ENCODE measurements around the gene LIPA. TPM values are rescaled to one million over a fixed set of nuclear protein-coding genes. Genes with fewer than 3 reads are reported as not detected.
A peak's percentile ranks its signal among the peaks of the same experiment; 100 is the strongest.

The LIPA gene
- total RNA-seq, 1 donor from 2014 or later: 70.2 TPM

GRCh38 chr10:89183571-89183970 lies 68.0 kb downstream of the LIPA start:
- Histone ChIP-seq H3K4me3 (ENCODE audit: insufficient read depth, low read depth, low read length) (no peak overlapping the region), H3K36me3 (ENCODE audit: insufficient read depth, low read length) (no peaks in the 10 kb centered on the region), H3K27ac (ENCODE audit: low read depth, low read length) (no peak overlapping the region), H3K4me2 (ENCODE audit: low read length) (no peak overlapping the region), H3K79me2 (ENCODE audit: insufficient read depth, low read length) (no peaks in the 10 kb centered on the region), H3K27me3 (ENCODE audit: insufficient read depth, low read length) (no peaks in the 10 kb centered on the region), H3K9me3 (ENCODE audit: insufficient read depth, low read depth, low read length) (no peaks in the 10 kb centered on the region), H3K4me1 (ENCODE audit: insufficient read depth, low read length) (no peaks in the 10 kb centered on the region), H3K9ac (ENCODE audit: low read length) (no peak overlapping the region), H4K20me1 (ENCODE audit: insufficient read depth, low read length) (no peaks in the 10 kb centered on the region), H2AFZ (ENCODE audit: low read depth, low read length) (no peak overlapping the region)
- no peak for TF ChIP-seq EZH2 (IDR thresholded peaks at IDR 0.05; ENCODE audit: insufficient read depth, low read length)
- TF ChIP-seq, protein P1, sequence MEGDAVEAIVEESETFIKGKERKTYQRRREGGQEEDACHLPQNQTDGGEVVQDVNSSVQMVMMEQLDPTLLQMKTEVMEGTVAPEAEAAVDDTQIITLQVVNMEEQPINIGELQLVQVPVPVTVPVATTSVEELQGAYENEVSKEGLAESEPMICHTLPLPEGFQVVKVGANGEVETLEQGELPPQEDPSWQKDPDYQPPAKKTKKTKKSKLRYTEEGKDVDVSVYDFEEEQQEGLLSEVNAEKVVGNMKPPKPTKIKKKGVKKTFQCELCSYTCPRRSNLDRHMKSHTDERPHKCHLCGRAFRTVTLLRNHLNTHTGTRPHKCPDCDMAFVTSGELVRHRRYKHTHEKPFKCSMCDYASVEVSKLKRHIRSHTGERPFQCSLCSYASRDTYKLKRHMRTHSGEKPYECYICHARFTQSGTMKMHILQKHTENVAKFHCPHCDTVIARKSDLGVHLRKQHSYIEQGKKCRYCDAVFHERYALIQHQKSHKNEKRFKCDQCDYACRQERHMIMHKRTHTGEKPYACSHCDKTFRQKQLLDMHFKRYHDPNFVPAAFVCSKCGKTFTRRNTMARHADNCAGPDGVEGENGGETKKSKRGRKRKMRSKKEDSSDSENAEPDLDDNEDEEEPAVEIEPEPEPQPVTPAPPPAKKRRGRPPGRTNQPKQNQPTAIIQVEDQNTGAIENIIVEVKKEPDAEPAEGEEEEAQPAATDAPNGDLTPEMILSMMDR (IDR thresholded peaks at IDR 0.05; ENCODE audit: insufficient read depth, low read depth, low read length): no peak
- Mint-ChIP-seq H3K27ac (ENCODE audit: unreplicated experiment) (no peak overlapping the region), H3K9me3 (ENCODE audit: unreplicated experiment) (no peaks in the 10 kb centered on the region), H3K4me1 (ENCODE audit: low read depth, unreplicated experiment) (no peaks in the 10 kb centered on the region), H3K4me3 (ENCODE audit: unreplicated experiment) (no peak overlapping the region), H3K36me3 (ENCODE audit: low read depth, unreplicated experiment) (no peaks in the 10 kb centered on the region), H3K27me3 (ENCODE audit: low read depth, unreplicated experiment) (no peaks in the 10 kb centered on the region)
- peak; percentile 42 for DNase-seq (ENCODE audit: low read depth)
- peak; percentile 43 for FAIRE-seq

DNA sequence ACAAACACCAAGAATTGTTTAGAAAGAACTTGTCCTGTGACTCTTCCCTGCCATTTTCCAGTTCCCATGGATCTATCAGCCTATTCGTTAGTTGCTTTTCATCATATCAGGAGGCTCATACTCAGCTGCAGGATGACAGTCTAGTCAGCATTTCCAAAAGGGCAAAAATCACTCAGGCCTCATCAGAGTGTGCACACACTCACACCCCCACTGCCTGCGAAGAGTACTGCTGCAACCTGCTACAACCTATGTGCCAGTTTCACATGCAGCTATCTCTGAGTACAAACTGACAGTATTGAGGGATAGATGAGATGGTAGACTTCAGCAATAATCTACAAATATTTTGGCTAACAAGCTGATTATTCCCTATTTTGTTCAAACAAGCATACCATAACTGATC lies 68.7 kb downstream of the LIPA start:
- H3K27me3 Mint-ChIP-seq (ENCODE audit: low read depth, unreplicated experiment): no peaks in the 10 kb centered on the region
- no peaks in the 10 kb centered on the region for H3K36me3 ChIP-seq (ENCODE audit: insufficient read depth, low read length)
- H3K9me3 ChIP-seq (ENCODE audit: insufficient read depth, low read depth, low read length): no peaks in the 10 kb centered on the region
- no peaks in the 10 kb centered on the region for H3K36me3 Mint-ChIP-seq (ENCODE audit: low read depth, unreplicated experiment)
- FAIRE-seq (no peak), DNase-seq (ENCODE audit: low read depth) (no peak)
- no peak overlapping the region for H3K4me2 ChIP-seq (ENCODE audit: low read length)
- H3K79me2 ChIP-seq (ENCODE audit: insufficient read depth, low read length): no peaks in the 10 kb centered on the region
- no peak overlapping the region for H2AFZ ChIP-seq (ENCODE audit: low read depth, low read length)
- H3K9me3 Mint-ChIP-seq (ENCODE audit: unreplicated experiment): no peaks in the 10 kb centered on the region
- H3K4me3 ChIP-seq (ENCODE audit: insufficient read depth, low read depth, low read length): no peak overlapping the region
- H3K27ac ChIP-seq (ENCODE audit: low read depth, low read length): no peak overlapping the region
- no peak overlapping the region for H3K4me3 Mint-ChIP-seq (ENCODE audit: unreplicated experiment)
- H4K20me1 ChIP-seq (ENCODE audit: insufficient read depth, low read length): no peaks in the 10 kb centered on the region
- no peaks in the 10 kb centered on the region for H3K27me3 ChIP-seq (ENCODE audit: insufficient read depth, low read length)
- no peak overlapping the region for H3K9ac ChIP-seq (ENCODE audit: low read length)
- H3K27ac Mint-ChIP-seq (ENCODE audit: unreplicated experiment): no peak overlapping the region
- H3K4me1 Mint-ChIP-seq (ENCODE audit: low read depth, unreplicated experiment): no peaks in the 10 kb centered on the region
- TF ChIP-seq, protein P1 (IDR thresholded peaks at IDR 0.05; ENCODE audit: insufficient read depth, low read depth, low read length): no peak
- no peak for TF ChIP-seq EZH2 (IDR thresholded peaks at IDR 0.05; ENCODE audit: insufficient read depth, low read length)
- H3K4me1 ChIP-seq (ENCODE audit: insufficient read depth, low read length): no peaks in the 10 kb centered on the region

- Histone ChIP-seq H3K36me3 (ENCODE audit: insufficient read depth, low read length) (no peaks in the 10 kb centered on the region), H2AFZ (ENCODE audit: low read depth, low read length) (no peak overlapping the region), H3K4me2 (ENCODE audit: low read length) (no peak overlapping the region), H4K20me1 (ENCODE audit: insufficient read depth, low read length) (no peaks in the 10 kb centered on the region), H3K27ac (ENCODE audit: low read depth, low read length) (no peak overlapping the region), H3K9me3 (ENCODE audit: insufficient read depth, low read depth, low read length) (no peaks in the 10 kb centered on the region), H3K9ac (ENCODE audit: low read length) (no peak overlapping the region), H3K79me2 (ENCODE audit: insufficient read depth, low read length) (no peaks in the 10 kb centered on the region), H3K4me1 (ENCODE audit: insufficient read depth, low read length) (no peaks in the 10 kb centered on the region), H3K4me3 (ENCODE audit: insufficient read depth, low read depth, low read length) (no peak overlapping the region), H3K27me3 (ENCODE audit: insufficient read depth, low read length) (no peaks in the 10 kb centered on the region)
- Mint-ChIP-seq H3K4me3 (ENCODE audit: unreplicated experiment) (no peak overlapping the region), H3K9me3 (ENCODE audit: unreplicated experiment) (no peaks in the 10 kb centered on the region), H3K4me1 (ENCODE audit: low read depth, unreplicated experiment) (peaks cover 4% of the 10 kb centered on the region), H3K36me3 (ENCODE audit: low read depth, unreplicated experiment) (no peaks in the 10 kb centered on the region), H3K27me3 (ENCODE audit: low read depth, unreplicated experiment) (no peaks in the 10 kb centered on the region), H3K27ac (ENCODE audit: unreplicated experiment) (no peak overlapping the region)
- TF ChIP-seq, protein P1 (IDR thresholded peaks at IDR 0.05; ENCODE audit: insufficient read depth, low read depth, low read length): no peak
- TF ChIP-seq EZH2 (IDR thresholded peaks at IDR 0.05; ENCODE audit: insufficient read depth, low read length): no peak
- FAIRE-seq (no peak), DNase-seq (ENCODE audit: low read depth) (no peak)
These were observed 75.8 kb downstream of the LIPA start for GRCh38 chr10:89175816-89176215.

Data from astrocyte (in vitro differentiated cells and primary cell).